HG03280 (cell line): ENCODE data around the gene IL1RN.

Experiments used
- ATAC-seq: cut with Tn5 transposase; IDR thresholded peaks from one replicate; pipeline ENCODE4 v1.9.1; 2021; ENCODE audit warnings: mild to moderate bottlenecking, moderate library complexity; ENCODE audit not compliant: unreplicated experiment

IL1RN gene

DNA sequence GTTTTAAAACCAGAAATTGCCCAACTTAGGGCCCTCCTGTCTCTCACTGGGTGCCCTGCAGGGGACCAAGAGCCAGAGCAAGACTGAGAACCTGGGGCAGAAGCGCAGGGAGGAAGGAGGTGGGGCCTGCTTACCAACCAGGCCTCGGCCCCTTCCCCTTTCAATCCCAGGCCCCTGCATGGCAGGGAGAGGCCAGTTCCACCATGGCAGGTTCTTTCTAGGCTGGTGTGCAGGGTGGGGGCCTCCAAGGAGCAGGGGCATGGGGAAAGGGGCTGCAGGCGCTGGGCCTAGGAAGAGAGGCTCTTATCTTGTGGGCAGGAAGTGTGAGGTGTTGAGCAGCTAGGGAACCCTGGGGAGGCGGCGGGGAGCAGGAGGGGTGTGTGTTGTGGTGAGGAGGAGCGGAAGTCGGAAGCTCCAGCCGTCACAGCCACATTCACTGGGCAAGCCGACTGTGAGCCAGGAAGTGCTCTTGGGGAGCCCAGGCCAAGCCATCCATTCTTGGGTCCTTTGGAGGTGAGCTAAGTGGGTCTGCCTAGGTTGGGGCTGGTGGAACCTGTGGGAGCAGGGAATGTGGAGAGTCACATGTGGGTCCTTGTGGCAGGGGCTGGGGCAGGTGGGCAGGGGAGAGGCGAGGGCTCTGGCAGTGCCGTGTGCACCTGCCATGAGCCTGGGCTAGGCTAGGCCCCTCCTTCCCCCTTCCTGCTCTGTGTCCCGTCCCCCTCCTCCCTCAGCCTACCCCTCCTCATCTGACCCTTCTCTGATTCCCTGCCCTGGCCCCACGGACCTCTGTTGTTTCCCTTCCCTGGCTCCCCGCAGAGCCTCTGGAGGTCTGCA lies 46.4 kb downstream of the IL1RN start, which contains the start of gene PSD4:
PSD4 (plus strand) TSS at position 430 of the 834 bp plus-strand sequence. CDS start 8,486 bp downstream, outside the sequence.
- ATAC-seq: peak; percentile 83

DNA sequence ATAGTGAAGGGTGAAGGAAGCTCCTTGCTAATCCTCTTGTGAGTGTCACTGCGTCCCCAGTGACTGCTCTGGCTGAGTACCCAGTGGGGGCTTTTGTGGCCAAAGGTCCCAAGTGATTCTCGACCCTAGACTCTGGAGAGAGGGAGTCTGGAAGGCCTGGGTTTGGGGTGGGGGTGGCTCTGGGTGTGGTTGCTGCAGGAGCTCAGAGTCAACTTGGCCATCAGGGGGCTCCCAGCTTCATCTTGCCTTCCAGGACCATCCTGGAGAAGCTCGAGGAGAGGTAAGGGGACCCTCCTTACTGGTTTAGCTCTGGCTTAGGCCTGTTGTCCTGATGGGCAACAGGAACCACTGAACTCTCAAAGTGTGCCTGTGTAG lies 47.0 kb downstream of the IL1RN start:
- ATAC-seq: no peak

DNA sequence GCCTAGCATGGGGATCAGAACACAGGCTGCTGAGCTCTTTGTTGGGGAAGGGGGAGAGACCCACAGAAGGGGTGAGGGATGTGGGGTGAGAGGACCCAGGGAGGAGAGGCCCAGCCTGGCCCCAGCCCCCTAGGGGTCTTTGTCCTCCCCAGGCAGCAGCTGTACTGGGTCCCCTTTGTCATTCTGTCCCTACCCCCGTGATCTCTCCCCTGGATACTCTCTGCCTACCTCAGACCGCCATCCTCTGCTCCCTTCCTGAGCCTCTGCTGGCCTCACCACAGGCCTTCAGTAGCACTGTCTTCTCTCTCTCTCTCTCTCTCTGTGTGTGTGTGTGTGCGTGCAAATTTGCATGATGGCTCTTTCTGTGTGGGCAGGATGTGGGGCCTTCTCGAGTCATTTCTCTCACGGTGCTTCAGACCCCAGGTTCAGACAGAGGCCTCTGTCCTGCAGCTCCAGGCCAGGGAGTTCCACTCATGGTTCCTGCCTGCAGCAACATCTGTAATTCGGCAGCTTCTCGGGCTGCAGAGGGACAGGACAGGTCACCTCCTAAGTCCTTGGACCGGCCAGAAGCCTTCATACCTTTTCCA lies 47.7 kb downstream of the IL1RN start:
- peak; percentile 69 for ATAC-seq

DNA sequence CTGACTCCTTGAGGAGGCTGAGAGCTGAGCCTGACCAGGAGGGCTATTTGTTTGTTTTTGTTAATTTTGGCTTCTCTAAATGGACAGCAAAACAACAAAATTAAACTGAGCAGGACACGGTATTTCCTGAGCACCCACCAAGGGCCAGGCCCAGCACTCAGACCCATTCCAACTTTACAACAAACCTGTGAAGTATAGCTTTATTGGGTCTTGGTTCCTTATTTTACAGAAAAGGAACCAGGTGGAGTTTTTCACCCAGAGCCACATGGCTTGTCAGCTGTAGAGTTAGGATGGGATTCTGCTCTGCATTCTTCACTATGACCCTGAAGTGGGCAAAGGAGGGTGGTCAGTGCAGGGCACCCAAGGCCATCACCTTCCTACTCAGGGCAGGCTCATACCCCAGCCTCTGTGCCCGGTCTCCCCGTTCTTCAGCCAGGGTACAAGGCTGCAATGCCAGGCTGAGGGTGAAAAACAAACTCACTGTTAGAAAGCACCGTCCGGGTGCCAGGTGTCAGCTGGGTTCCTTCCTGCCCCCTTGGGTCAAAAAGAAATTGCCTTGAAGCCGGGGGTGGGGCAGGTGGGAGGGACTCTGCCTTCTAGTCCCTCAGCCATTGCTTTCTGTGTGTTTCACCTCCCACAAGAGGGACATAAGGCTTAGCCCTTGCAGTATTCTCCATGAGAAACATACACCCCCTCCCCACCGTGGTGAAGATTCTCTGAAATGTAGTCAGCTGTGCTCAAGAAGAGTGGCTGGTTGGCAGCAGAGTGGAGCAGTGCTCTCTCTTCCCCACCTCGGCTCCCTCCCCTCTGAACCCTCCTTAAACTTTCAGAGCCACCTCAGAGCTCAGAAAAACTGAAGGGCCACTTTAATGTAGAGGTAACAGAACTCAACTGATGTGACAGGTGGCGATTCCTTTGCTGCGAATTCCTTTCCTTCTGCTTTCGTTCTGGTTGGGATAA lies 48.6 kb downstream of the IL1RN start:
- no peak for ATAC-seq

DNA sequence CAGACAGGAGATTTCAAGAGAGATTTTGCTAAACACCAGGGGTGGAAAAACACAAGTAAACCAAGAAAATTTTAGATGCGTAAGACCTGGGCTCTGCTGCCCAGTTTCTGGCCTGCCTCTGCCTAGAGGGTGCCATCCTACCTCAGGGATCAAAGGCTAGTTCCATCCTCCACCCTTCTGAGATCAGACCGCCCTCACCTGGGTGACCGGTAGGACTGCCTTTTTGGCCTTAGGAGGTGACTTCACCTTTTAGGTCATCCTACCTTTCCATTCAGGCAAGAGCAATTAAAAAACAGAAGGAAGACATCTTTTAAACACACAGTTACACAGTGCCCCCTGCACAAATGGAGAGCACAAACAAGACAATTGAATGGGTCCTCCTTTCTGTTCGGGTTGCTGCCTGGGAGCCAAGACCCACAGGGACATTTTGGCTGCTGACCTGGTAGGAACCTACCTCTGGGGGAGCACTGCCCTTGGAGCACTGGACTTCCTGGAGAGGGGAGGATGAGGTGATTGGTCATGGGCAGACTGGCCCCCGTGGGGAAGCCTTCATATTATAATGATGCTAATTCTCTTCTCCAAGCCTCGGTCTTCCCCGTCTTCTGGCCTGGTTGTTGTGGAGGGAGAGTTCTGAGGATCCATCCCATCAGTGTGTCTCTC lies 49.4 kb downstream of the IL1RN start:
- no peak for ATAC-seq

DNA sequence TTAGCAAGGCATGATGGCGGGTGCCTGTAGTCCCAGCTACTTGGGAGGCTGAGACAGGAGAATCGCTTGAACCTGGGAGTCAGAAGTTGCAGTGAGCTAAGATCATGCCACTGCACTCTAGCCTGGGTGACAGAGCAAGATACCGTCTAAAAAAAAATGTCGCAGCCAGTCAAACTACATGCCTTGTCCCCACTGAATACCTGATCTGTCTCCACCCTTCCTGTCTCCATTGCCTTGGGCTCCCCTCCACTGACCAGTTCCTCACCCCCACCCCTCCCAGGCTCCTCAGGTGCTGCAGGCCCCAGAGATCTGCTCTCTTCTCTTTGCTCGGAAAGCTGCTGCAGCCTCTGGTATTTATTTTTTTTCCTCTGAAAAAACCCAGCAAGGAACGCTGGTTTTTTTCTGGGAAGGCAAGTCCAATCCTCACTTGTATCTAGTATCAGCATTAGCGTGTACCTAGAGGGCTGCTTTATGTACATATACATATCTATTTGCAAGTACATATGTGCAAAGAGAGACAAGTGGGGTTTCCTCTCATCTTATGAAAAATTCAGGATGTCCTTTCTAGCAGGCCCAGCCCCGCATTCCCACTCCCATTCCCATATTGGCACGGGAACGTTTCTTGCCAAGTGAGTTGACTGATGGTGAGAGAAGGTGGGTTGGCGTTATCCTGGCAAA lies 50.8 kb downstream of the IL1RN start:
- ATAC-seq: no peak

DNA sequence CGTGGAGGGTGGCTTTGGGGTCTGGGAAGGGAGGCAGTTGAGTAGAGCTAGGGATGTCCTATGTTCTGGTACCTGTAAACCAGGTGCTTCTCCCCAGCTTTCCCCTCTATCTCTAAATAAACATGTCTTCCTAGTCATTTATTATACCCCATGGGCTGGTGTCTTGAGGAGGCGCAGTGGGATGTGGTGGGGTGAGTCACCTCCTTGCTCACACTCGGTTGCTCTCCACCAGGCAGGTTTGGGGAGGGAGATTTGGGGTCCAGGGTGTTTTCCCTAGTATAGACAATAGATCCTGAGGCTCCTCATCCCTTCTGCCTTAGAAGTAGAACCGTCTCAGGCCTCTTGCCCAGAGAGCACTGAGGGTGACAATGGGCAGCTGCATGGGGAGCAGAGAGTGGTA lies 51.5 kb downstream of the IL1RN start:
- no peak for ATAC-seq

DNA sequence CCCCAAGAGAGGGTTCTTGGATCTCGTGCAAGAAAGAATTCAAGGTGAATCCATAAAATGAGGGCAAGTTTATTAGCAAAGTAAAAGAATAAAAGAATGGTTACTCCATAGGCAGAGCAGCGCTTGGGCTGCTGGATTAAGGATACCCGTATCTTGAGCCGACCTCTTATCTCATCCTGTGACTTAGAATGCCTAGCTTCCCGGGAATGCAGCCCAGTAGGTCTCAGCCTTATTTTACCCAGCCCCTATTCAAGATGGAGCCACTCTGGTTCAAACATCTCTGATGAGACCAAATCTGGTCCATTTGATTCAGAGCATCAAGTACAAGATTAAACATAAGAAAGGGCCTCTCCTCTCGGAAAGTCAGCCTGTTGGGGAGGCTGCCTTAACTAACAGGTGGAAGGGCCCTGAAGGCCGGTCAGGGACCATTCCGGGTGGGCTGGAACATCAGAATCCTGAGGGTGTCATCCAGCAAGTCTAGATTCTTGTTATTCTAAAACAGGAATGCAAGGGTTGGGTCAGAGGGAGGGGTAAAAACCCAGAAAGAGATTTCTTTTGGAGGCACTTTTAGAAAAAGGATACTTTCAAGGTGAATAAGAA lies 52.1 kb downstream of the IL1RN start:
- no peak for ATAC-seq

DNA sequence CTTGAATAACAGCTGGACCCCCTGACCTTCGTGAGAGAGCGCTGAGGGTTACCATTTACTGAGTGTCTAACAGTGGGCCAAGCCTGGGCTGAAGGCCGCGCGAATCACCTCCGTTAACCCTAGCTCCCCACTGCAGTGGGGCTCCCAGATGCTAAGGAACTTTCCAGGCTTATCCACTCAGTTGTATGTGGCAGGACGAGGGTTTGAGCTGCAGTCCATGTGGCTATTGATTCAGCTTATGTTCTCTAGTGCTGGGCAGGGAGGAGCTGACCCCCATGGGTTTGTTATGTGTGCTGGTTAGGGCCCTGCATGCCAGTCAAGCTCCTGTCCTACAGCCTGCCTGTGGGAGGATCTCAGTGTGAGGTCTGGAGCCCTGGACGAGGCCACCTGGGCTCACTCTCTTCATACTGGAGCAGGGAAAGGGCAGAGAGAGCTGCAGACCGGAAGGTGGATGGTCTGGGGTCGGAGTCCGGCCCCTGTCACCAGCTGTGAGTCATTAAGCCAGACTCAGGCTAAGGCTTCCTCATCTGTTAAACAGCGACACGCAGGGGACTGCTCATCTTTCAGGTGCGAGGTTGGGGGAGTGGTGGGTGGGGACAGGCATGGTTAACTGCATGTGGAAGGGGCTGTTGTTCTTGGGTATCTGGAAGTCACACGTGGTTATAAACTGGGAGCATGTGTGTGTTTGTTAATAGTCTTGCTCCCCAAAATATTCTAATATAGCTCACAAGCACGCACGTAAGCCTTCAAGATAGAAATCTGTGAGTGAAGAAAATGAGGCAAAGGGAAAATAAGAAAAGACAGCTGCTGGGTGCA lies 52.9 kb downstream of the IL1RN start:
- ATAC-seq: no peak

DNA sequence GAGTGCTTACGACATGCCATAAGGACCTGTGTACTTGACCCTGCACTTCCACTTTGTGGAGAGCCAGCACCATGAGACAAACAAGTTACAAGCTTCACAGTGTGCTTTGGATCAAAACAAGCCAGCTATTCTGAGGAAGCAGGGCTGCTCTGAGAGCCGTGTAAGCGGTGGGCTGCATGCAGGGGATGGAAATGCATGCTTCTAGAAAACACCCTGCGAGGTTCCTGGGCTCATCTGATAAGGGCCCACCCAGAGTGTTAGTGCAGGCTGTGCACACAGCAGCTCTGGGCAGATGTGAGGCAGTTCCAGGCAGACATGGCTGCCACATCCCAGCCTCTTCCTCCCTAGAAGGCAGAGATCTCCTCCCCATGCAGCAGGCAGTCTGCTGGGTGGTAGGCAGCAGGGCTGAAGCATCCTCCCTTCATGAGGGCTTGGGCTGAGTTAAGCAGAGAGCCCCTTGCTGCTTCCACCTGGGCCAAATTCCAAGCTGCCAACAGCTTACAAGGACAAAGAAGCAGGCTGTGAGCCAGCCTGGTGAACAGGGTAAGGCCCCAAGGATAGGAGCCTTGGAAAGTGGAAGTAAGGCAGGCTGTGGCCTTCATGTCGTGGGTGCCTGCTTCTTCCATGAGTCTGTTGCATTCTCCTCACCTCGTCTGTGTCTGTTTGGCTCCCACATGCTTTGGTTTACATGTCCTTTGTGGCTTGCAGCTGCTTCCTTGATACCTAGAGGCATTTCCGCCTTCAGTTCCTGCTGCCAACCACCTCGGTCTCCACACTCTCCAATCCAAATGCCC lies 54.1 kb downstream of the IL1RN start:
- ATAC-seq: no peak

DNA sequence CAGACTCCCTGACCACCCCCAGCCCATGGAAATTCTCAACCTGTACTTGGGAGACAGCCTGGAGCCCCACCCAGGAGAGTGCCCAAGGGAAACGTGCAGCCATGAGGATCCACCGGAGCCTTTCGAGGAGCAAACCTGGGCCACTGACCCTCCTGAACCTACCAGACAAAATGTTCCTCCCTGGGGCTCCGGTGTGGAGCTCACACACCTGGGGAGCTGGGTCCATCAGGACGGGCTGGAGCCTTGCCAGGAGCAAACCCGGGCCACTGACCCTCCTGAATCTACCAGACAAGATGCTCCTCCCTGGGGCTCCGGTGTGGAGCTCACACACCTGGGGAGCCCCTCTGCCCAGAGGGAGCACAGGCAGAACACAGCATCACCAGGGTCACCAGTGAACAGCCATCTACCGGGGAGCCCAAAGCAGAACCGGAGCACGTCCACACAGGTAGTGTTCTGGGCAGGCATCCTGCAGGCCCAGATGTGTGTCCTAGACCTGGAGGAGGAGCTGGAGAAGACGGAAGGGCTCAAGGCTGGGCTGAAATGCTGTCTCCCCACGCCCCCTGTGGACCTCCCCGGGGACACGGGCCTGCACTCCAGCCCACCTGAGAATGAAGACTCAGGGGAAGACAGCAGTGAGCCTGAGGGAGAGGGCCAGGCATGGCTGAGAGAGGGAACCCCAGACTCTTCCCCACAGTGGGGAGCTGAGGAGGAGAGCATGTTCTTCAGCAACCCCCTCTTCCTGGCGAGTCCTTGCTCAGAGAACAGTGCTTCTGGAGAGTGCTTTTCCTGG lies 55.3 kb downstream of the IL1RN start:
- ATAC-seq: no peak

DNA sequence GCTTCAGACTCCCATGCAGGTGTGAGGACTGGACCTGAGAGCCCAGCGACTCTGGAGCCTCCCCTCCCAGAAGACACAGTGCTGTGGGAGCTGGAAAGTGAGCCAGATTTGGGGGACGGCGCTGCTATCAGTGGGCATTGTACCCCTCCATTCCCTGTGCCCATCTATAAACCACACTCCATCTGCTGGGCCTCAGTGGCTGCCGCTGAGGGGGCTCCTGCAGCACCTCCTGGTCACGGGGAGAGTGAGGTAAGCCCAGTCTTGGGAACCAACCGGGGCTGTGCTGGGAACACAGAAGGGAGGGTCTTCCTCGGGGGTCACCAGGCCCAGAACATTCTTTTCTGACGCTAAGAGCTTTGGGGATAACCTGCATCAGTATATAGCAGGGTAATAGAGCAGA lies 55.9 kb downstream of the IL1RN start:
- no peak for ATAC-seq
